Hematopoietic multipotent progenitor cell treated with erythropoietin and hydrocortisone succinate and interleukin-3 and kit ligand, for 17 days (in vitro differentiated cells): ENCODE data around the gene VWA8.

ENCODE experiments used
- DNase-seq: peaks from one replicate; pipeline ENCODE4 v3.0.0-alpha.2; 2015; ENCODE audit warnings: low spot score

Gene VWA8

GRCh38 chr13:41960637-41961465 lies at the start of gene VWA8:
Gene VWA8, minus strand, starts transcription at chr13:41961109. Its CDS starts 94 bp downstream, at chr13:41961015.
- peak; percentile 73 for DNase-seq

DNA sequence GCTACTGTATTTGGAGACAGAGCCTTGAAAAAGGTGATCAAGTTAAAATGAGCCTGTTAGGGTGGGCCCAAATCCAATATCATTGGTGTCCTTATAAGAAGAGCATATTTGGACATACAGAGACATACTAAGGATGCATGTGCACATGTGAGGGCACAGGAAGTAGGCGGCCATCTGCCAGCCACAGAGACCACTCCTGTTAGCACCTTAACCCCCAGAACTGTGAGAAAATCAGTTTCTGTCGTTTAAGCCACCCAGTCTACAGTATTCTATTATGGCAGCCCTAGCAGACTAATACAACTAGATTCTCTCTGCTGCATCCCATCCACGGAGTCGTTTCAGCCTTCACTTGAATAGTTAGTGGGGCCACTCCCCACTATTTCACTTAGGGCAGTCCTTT lies 48.1 kb upstream of the VWA8 start:
- no peak for DNase-seq

- DNase-seq: no peak
Measured at GRCh38 chr13:42007844-42008243, 46.9 kb upstream of the VWA8 start.

GRCh38 chr13:42002066-42002465 lies 41.2 kb upstream of the VWA8 start:
- DNase-seq: no peak

GRCh38 chr13:42001580-42001979 lies 40.7 kb upstream of the VWA8 start:
- DNase-seq: no peak

GRCh38 chr13:42000846-42001245 lies 39.9 kb upstream of the VWA8 start:
- DNase-seq: no peak

GRCh38 chr13:41997396-41997795 lies 36.5 kb upstream of the VWA8 start:
- DNase-seq: no peak

DNA sequence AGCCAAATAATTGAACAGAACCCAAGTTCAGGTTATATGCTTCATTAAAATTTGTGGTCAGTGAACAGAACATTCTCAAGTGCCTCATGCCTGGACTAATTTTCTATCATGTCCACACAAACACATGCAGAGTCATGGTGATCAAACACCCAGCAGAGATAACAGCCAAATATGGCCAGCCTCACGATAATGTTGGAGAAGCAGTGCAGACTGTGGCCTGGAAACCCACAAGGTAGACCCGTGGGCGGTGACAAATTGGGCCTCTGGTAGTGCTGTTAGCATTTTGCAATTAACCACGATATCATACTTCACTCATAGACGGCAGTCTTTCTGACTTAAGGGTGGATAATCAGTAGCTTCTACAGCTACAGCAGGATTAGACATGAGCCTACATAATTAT lies 35.0 kb upstream of the VWA8 start:
- DNase-seq: peak; percentile 97

GRCh38 chr13:41995336-41995735 lies 34.4 kb upstream of the VWA8 start:
- peak; percentile 75 for DNase-seq

DNA sequence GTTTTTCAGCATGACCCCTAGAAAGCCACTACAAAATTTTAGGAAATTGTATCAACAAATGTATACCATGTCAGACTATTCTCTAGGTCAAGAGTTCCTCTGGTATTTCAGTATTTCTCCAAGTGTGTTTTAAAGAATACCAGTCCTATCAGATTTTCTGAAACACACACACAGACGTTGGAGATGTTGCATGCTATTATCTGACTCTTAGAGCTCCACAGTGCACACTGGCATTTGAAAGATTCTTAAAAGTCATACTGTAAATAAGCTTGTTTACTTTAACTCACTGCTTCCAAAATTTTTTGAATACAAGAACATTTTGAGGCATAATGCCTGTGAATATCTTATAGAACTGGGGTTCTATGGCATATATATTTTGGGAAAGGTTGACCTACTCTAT lies 33.8 kb upstream of the VWA8 start:
- peak; percentile 67 for DNase-seq

DNA sequence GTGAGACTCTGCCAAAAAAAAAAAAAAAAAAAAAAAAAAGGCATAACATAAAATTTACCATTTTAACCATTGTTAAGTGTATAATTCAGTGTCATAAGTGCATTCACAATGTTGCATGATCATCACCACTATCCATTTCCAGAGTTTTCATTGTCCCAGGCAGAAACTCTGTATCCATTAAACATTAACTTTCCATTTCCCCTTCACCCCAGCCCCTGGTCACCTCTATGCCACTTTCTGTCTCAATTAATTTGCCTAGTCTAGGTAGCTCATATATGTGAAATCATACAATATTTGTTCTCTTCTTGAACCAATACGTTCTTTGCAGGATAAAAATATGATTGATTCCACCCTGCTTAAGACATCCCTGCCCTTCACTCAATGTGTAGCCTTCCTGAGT lies 31.0 kb upstream of the VWA8 start:
- DNase-seq: no peak

DNA sequence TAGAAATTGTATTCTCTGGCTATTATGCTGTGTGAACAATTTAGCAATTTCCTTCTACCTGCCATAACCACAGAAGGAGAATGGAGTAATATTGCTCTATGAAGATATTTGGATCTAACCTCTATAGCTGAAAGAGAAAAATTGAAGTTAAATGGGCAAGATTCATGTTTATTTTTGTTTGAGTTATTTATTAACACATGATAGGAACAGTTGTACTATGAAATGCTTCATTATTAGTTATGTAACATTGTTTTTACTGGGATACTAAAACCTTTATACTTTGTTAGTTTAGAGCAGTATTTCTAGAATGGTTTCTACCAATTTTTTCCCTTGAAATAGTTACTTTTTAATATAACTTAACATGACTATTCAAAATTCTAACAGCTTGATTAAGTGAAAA lies 27.3 kb upstream of the VWA8 start:
- no peak for DNase-seq

DNA sequence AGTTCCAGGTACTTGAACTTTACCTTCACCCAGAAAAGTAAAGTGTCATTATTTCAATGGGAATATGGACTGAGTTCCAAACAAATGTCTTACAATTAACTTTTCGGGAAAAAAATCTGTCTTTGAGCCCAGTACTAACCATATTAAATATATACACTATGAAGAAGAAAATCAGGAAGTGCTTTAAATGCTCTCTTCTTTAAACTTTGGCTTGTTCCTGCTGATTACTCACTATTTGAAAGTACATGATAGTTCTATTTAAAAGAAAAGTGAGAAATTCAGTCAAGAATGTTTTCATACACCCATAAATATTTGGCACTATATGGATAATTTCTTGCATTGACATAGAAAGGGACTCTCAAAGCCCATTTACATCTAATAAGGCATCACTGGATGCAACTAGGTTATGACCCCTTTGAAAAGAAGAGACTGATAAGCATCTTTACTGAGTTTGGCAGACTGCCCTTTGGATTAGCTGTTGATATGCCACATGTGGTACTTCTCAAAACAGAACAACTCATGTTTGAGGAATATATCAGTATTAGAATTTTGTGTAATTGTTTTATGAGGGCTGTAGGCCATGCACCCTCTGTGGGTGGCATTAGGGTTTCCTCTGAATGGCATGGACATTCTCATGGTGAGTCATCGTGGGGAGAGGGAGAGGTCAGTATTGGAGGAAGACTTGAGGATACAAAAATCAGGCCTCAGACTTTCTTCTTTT lies 25.0 kb upstream of the VWA8 start:
- no peak for DNase-seq

- DNase-seq: no peak
Measured at GRCh38 chr13:41981951-41982715, 21.2 kb upstream of the VWA8 start.

DNA sequence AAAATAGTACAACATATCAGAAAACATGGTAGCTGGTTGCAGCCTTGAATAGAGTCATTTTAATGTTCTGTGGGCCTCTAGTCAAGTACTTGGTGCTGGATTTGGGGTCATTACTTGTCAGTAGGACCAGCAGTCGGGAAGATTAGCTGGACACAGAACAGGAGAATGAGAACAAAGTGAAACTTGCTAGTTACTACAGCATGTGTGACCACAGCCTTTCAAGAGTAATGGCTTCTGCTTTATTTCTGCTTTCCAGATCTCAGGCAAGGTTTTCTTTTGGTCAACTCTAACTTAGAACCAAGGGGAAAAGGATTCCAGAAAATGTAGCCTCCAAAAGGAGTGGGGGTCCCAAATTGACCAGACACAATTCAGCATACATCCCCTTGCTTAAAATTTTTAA lies 17.1 kb upstream of the VWA8 start:
- no peak for DNase-seq

- no peak for DNase-seq
Measured at GRCh38 chr13:41976476-41976875, 15.6 kb upstream of the VWA8 start.

DNA sequence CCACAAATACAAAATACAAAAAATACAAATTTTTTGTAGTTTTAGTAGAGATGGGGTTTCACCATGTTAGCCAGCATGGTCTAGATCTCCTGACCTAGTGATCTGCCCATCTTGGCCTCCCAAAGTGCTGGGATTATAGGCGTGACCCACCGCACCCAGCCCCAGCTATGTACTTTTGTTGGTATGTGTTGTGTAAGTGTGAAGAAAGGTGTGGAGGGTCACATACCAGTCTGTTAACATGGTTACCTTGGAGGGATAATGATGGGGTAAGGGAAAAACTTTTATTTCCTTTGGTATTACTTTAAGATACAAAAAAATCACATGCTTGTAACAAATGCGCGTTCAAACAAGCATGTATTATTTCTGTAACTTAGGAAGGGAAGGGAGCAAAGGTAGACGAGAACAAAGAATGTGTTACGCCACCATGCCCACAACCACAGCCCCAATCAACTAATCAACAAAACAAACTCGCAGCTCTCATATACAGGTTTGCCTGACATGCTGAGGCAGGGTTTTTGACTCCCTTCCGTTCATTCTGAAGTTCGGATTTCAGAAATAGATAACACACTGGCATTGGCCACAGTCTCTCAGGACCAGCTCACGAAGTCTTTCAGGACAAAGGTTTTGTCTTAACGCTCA lies 13.5 kb upstream of the VWA8 start:
- no peak for DNase-seq

DNA sequence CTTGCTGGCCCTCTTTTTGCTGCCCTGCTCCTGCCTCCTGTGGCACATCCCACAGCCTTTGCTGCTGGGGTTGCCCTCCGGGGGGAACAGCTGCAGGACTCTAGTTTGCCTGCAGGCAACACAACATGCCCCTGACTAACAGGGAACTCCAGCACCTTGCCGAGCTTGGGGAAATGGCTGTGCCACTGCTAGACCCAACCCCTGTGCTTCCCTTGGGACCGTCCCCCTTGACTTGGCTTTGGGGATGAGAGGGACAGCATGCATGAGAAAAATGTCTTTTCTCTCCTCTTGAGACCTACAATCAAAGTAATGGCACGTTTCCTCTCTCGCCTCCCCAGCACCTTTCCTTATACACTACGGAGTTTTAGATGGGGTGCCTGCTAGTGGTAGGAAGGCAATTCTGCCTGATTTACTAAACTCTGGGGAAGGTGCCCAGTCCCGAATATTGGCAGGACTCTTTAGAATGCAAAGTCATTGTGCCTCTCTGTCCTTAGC lies 12.4 kb upstream of the VWA8 start:
- no peak for DNase-seq

DNA sequence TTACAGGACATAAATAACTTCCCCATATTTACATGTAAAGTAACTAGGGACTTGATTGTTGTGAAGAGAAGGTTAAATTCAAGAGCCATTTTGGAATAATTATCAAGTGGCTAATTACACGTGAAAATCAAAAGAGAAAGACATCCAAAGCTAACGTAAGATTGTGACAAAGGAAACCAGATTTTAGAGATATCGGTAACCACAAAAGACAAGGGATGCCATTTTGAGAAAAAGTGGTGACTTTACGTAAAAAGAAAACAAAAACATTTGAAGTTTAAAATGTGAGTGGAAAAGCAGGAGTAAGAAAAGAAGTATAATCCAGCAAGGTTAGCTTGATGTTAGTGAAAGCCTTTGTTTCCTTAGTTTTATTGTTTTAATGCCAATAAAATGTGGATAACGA lies 10.9 kb upstream of the VWA8 start:
- no peak for DNase-seq

GRCh38 chr13:41970918-41971317 lies 10.0 kb upstream of the VWA8 start:
- no peak for DNase-seq

DNA sequence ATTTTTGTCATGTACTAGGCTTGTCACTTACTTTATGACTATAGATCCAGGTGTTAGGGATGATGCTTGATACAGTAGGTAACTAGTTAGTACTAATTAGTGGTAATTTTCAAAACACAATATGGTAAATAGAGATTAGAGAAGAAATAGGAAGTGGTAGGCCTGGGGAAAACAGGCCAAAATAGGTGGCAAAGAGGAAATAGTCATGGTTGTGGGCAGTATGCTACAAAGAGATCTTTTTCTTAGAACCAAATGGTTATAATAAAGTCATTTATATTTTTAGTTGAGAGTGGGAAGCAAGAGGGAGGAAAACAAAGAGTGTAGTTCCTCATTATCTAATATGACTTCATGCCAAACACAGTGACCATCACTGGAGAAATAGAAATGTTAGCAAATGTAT lies 9.1 kb upstream of the VWA8 start:
- DNase-seq: no peak

- DNase-seq: no peak
Measured at GRCh38 chr13:41969072-41969471, 8.2 kb upstream of the VWA8 start.
